HepG2 (cell line): ENCODE measurements around the gene ADD2. TPM values are rescaled to one million over a fixed set of nuclear protein-coding genes. Genes with fewer than 3 reads are reported as not detected.

Experiments used
- ATAC-seq: fragments of 200-7000 bp; cut with Tn5 transposase; 3 replicates; pipeline ENCODE4 v1.9.1; 2020; ENCODE audit warnings: mild to moderate bottlenecking, moderate library complexity
- BruUV-seq: library from RNA; stranded (reverse); fragments of 400-500 nt; replicated peaks from 2 replicates; lab custom pipeline; 2021; lab: Mats Ljungman, UMichigan
- CTCF ChIA-PET: fragments of 300-600 bp; formaldehyde crosslinking; extraction: SDS; loops from one replicate; lab custom pipeline; 2021; ENCODE audit warnings: low total read pairs, inconsistent platforms, low intra/inter-chr PET ratio; lab: Yijun Ruan, JAX
- POLR2A ChIA-PET: fragments of 350-600 bp; sonication (Branson Sonifier 250); formaldehyde crosslinking; loops from one replicate; lab custom pipeline; 2020; ENCODE audit warnings: antibody characterized with exemption, inconsistent platforms; lab: Yijun Ruan, JAX
- DNase-seq: peaks from one replicate; pipeline ENCODE4 v3.0.0-alpha.2; 2015; ENCODE audit warnings: low spot score
- FAIRE-seq: peaks from 3 replicates; lab custom pipeline; 2011; peaks lifted over from hg19 to GRCh38; lab: Jason Lieb, UNC
- H2AFZ ChIP-seq: one replicate; pipeline ENCODE4 v1.6.1; 2011; ENCODE audit warnings: low read length, inconsistent platforms
- H3K27ac ChIP-seq: fragments of 300-600 bp; 3 replicates; pipeline ENCODE4 v1.8.0; 2011; ENCODE audit warnings: mixed run types, mild to moderate bottlenecking, mixed read lengths, low read length, inconsistent platforms; ENCODE audit not compliant: insufficient read depth; ENCODE audit errors: extremely low read length
- H3K27me3 ChIP-seq, 2 experiments: fragments of 200-600 bp in 1 of 2; 2 replicates in 1 of 2; 3 replicates in 1 of 2; pipeline versions ENCODE4 v1.6.0 to v1.8.0; 2011; ENCODE audit warnings: low read length in 2 of 2, mild to moderate bottlenecking in 2 of 2, moderate library complexity in 2 of 2, inconsistent platforms in 1 of 2; ENCODE audit not compliant: insufficient read depth in 2 of 2, control insufficient read depth in 1 of 2
- H3K36me3 ChIP-seq, 2 experiments: fragments of 200-600 bp in 1 of 2; replicated peaks in 1 of 2; 2 replicates in 1 of 2; 3 replicates in 1 of 2; pipeline versions ENCODE4 v1.5.1 to v1.8.0; 2011; ENCODE audit warnings: low read length in 2 of 2, inconsistent platforms in 1 of 2; ENCODE audit not compliant: insufficient read depth in 2 of 2, control insufficient read depth in 1 of 2
- H3K4me1 ChIP-seq: 2 replicates; pipeline ENCODE4 v1.5.1; 2012; ENCODE audit warnings: low read length, inconsistent platforms; ENCODE audit not compliant: insufficient read depth
- H3K4me2 ChIP-seq: 2 replicates; pipeline ENCODE4 v1.6.0; 2011; ENCODE audit warnings: low read depth, low read length, inconsistent platforms
- H3K4me3 ChIP-seq, 3 experiments: fragments of 200-600 bp in 1 of 3; sonication (generic), shearing (Covaris generic) in 1 of 3; replicated peaks in 1 of 3; 2 replicates each; pipeline ENCODE4 v1.5.1; 2011 to 2016; ENCODE audit warnings: low read length in 3 of 3, inconsistent platforms in 2 of 3, low read depth in 2 of 3, mild to moderate bottlenecking in 2 of 3, control low read depth in 1 of 3, mixed read lengths in 1 of 3; ENCODE audit not compliant: insufficient read depth in 1 of 3
- H3K79me2 ChIP-seq: one replicate; pipeline ENCODE4 v1.6.1; 2011; ENCODE audit warnings: low read length, inconsistent platforms; ENCODE audit not compliant: insufficient read depth
- H3K9ac ChIP-seq: 2 replicates; pipeline ENCODE4 v1.6.0; 2011; ENCODE audit warnings: mild to moderate bottlenecking, low read depth, low read length, inconsistent platforms; ENCODE audit not compliant: insufficient read depth
- H3K9me3 ChIP-seq: 2 replicates; pipeline ENCODE4 v1.5.1; 2012; ENCODE audit warnings: mild to moderate bottlenecking, low read length
- H4K20me1 ChIP-seq: 2 replicates; pipeline ENCODE4 v1.6.0; 2011; ENCODE audit warnings: inconsistent platforms, mild to moderate bottlenecking, low read length, moderate library complexity; ENCODE audit not compliant: insufficient read depth
- MED1 ChIP-seq: sonication (generic); formaldehyde crosslinking; IDR thresholded peaks from 2 replicates; pipeline ENCODE4 v1.4.0; 2020; ENCODE audit warnings: missing genetic modification reagents
- MTF1 ChIP-seq: sonication (generic); formaldehyde crosslinking; IDR thresholded peaks from 2 replicates; pipeline ENCODE4 v1.5.0; 2020; ENCODE audit warnings: missing genetic modification reagents
- POLR2AphosphoS2 ChIP-seq: IDR thresholded peaks from 2 replicates; pipeline ENCODE4 v1.6.1; 2011; ENCODE audit warnings: low read depth, low read length, improper control_type of control experiment
- PTBP1 ChIP-seq: fragments of 200-400 bp; formaldehyde crosslinking; IDR thresholded peaks from 2 replicates; pipeline ENCODE4 v1.6.1; 2018; ENCODE audit warnings: low read length, low read depth; ENCODE audit not compliant: poor library complexity, severe bottlenecking
- SIN3B ChIP-seq: fragments of 150-350 bp; IDR thresholded peaks from 2 replicates; pipeline ENCODE4 v1.6.1; 2014; ENCODE audit warnings: low read length
- XBP1 ChIP-seq: sonication (generic); formaldehyde crosslinking; IDR thresholded peaks from 2 replicates; pipeline ENCODE4 v1.5.0; 2020; ENCODE audit warnings: missing genetic modification reagents
- ZBTB3 ChIP-seq: sonication (generic); formaldehyde crosslinking; IDR thresholded peaks from 2 replicates; pipeline ENCODE4 v1.4.0; 2020; ENCODE audit warnings: low read depth, mild to moderate bottlenecking, moderate library complexity, missing genetic modification reagents, borderline replicate concordance
- ZNF17 ChIP-seq: sonication (generic); formaldehyde crosslinking; IDR thresholded peaks from 2 replicates; pipeline ENCODE4 v1.5.0; 2020; ENCODE audit warnings: mild to moderate bottlenecking, missing genetic modification reagents
- ZNF235 ChIP-seq: sonication (generic); formaldehyde crosslinking; IDR thresholded peaks from 2 replicates; pipeline ENCODE4 v1.8.1; 2023; ENCODE audit warnings: mild to moderate bottlenecking, missing genetic modification reagents, borderline replicate concordance
- ZNF513 ChIP-seq: sonication (generic); formaldehyde crosslinking; conservative IDR thresholded peaks from 2 replicates; pipeline ENCODE4 v1.5.0; 2020; ENCODE audit warnings: missing genetic modification reagents
- ZNF572 ChIP-seq: sonication (generic); formaldehyde crosslinking; IDR thresholded peaks from 2 replicates; pipeline ENCODE4 v1.5.1; 2020; ENCODE audit warnings: mild to moderate bottlenecking, missing genetic modification reagents
- ZNF605 ChIP-seq: sonication (generic); formaldehyde crosslinking; IDR thresholded peaks from 2 replicates; pipeline ENCODE4 v1.8.0; 2022; ENCODE audit warnings: mild to moderate bottlenecking, missing genetic modification reagents
- ZSCAN12 ChIP-seq: sonication (generic); formaldehyde crosslinking; IDR thresholded peaks from 2 replicates; pipeline ENCODE4 v1.9.0; 2021; ENCODE audit warnings: mild to moderate bottlenecking, missing genetic modification reagents
- WGBS: methylation state at CpG from one replicate; pipeline ENCODE4 v1.1.6; 2017; ENCODE audit warnings: low lambda C conversion rate; 5-methylcytosine and 5-hydroxymethylcytosine counted together
- in situ Hi-C: cut with HindIII; loops from 2 replicates; pipeline ENCODE4 v1.10.0; 2017; ENCODE audit warnings: low pct_unique_long_range_greater_than_20kb; ENCODE audit not compliant: extremely low pct_ligation_motif_present
- intact Hi-C: fragments of 100-400 bp; cut with micrococcal nuclease; formaldehyde crosslinking; loops from one replicate; pipeline ENCODE4 v1.10.0; 2022; ENCODE audit not compliant: unreplicated experiment
- polyA plus RNA-seq, 8 experiments: library from polyadenylated mRNA; depleted of rRNA in 3 of 8; stranded (reverse) in 7 of 8; unstranded in 1 of 8; fragments of >200 nt; fragmentation: Illumina TruSeq in 4 of 8; extraction: Trizol in 4 of 8; gene quantifications; 2 replicates each; pipeline versions ENCODE4 v1.2.1 to v1.2.3, GENCODE V29; 2011 to 2016; ENCODE audit warnings: low read depth in 4 of 8, missing spikeins in 1 of 8, mixed read lengths in 1 of 8; ENCODE audit not compliant: insufficient read depth in 1 of 8
- total RNA-seq, 5 experiments: library from RNA; depleted of rRNA; stranded (reverse); fragments of >200 nt; fragmentation: Illumina TruSeq; extraction: Trizol; gene quantifications; 2 replicates each; pipeline ENCODE4 v1.2.3, GENCODE V29; 2016; ENCODE audit warnings: low read depth in 1 of 5
- TF ChIP-seq, protein P1 (sequence below): sonication (generic); formaldehyde crosslinking; IDR thresholded peaks from 2 replicates; pipeline ENCODE4 v1.4.0; 2020; ENCODE audit warnings: missing genetic modification reagents
- TF ChIP-seq, protein P2 (sequence below): sonication (generic); formaldehyde crosslinking; IDR thresholded peaks from 2 replicates; pipeline ENCODE4 v1.8.1; 2023; ENCODE audit warnings: mild to moderate bottlenecking, missing genetic modification reagents, borderline replicate concordance

ADD2 gene
- total and polyA plus RNA-seq, 2 of the 13 experiments (the other 11 are each of a cell fraction or from before 2014, with no cell fraction given) = 0.05 to 0.13 TPM

DNA sequence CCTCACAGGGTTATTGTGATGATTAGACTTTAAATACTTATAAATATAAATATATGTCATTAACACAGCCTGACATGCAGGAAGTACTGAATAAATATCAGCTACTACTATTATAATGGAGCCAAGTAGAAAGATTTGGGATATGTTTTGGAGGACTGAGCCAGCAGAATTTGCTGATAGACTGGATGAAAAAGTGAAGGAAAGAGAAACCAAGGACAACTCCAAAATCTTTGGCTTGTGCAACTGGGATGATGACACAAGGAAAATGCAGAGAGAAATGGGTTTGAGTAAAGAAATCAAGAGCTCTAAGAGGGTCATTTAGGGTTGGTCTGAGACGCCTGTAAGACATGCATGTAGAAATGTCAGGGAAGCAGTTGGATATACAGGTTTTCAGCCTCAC is 15.6 kb downstream of the ADD2 start:
- no peak overlapping the region for H3K9ac ChIP-seq
- CTCF ChIA-PET = no interaction called here
- intact Hi-C loops (no loop called here), in situ Hi-C loops (no loop called here)
- H3K4me2 ChIP-seq = no peak overlapping the region
- no peaks in the 10 kb centered on the region for H3K4me1 ChIP-seq
- no peaks in the 10 kb centered on the region for H3K79me2 ChIP-seq
- H3K4me3 ChIP-seq = no peak overlapping the region
- BruUV-seq = no TSS peak
- no peak overlapping the region for H3K27ac ChIP-seq
- ATAC-seq = no peak
- no peaks in the 10 kb centered on the region for H3K36me3 ChIP-seq
- POLR2A ChIA-PET = no interaction called here
- 7% methylated on average over 1 of the region's 1 CpG for WGBS
- no peak for FAIRE-seq
- H3K27me3 ChIP-seq = peaks cover 0 to 13% of the 10 kb centered on the region in 2 experiments; a peak in 2 of 5 replicates
- H4K20me1 ChIP-seq = no peaks in the 10 kb centered on the region
- H2AFZ ChIP-seq = no peak overlapping the region
- DNase-seq = no peak
- no peak for TF ChIP-seq MTF1 (CRISPR knock-in tag)
- TF ChIP-seq ZNF17 = no peak
- TF ChIP-seq ZSCAN12 (CRISPR knock-in tag) = no peak
- no peak for TF ChIP-seq PTBP1
- TF ChIP-seq POLR2AphosphoS2 = no peak
- TF ChIP-seq, protein P1, sequence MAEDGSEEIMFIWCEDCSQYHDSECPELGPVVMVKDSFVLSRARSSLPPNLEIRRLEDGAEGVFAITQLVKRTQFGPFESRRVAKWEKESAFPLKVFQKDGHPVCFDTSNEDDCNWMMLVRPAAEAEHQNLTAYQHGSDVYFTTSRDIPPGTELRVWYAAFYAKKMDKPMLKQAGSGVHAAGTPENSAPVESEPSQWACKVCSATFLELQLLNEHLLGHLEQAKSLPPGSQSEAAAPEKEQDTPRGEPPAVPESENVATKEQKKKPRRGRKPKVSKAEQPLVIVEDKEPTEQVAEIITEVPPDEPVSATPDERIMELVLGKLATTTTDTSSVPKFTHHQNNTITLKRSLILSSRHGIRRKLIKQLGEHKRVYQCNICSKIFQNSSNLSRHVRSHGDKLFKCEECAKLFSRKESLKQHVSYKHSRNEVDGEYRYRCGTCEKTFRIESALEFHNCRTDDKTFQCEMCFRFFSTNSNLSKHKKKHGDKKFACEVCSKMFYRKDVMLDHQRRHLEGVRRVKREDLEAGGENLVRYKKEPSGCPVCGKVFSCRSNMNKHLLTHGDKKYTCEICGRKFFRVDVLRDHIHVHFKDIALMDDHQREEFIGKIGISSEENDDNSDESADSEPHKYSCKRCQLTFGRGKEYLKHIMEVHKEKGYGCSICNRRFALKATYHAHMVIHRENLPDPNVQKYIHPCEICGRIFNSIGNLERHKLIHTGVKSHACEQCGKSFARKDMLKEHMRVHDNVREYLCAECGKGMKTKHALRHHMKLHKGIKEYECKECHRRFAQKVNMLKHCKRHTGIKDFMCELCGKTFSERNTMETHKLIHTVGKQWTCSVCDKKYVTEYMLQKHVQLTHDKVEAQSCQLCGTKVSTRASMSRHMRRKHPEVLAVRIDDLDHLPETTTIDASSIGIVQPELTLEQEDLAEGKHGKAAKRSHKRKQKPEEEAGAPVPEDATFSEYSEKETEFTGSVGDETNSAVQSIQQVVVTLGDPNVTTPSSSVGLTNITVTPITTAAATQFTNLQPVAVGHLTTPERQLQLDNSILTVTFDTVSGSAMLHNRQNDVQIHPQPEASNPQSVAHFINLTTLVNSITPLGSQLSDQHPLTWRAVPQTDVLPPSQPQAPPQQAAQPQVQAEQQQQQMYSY = no peak
- no peak for TF ChIP-seq ZBTB3
- TF ChIP-seq, protein P2, sequence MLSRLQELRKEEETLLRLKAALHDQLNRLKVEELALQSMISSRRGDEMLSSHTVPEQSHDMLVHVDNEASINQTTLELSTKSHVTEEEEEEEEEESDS (CRISPR knock-in tag) = no peak
- no peak for TF ChIP-seq ZNF605 (CRISPR knock-in tag)
- no peak for TF ChIP-seq ZNF572
- no peak for TF ChIP-seq XBP1 (CRISPR knock-in tag)
- TF ChIP-seq SIN3B = no peak
- no peak for TF ChIP-seq ZNF235 (CRISPR knock-in tag)
- no peak for TF ChIP-seq ZNF513
- no peak for TF ChIP-seq MED1 (CRISPR knock-in tag)
- no peaks in the 10 kb centered on the region for H3K9me3 ChIP-seq
